Left colon (tissue), 2 donors: ENCODE data around the gene ARL8B. TPM values are rescaled to one million over a fixed set of nuclear protein-coding genes. Genes with fewer than 3 reads are reported as not detected.

ENCODE experiments used
- ATAC-seq: fragments of 200-7000 bp; cut with Tn5 transposase; one replicate; pipeline ENCODE4 v1.9.1; 2020; ENCODE audit warnings: mild to moderate bottlenecking, moderate library complexity
- DNase-seq, 2 donors: peaks; one replicate each; pipeline ENCODE4 v3.0.0-alpha.2; 2020
- intact Hi-C, 2 donors: fragments of 100-400 bp; cut with DNase I in 1 of 2; cut with micrococcal nuclease in 1 of 2; formaldehyde crosslinking; loops; one replicate each; pipeline versions ENCODE4 v1.11.2 to v1.14.0; 2022; cut with DNase I, micrococcal nuclease
- total RNA-seq, 2 donors: library from RNA; stranded (reverse); fragmentation: NEBNext Ultra II Directional; extraction: Animal tissue kit (Norgen Biotek cat#: 25700); gene quantifications; one replicate each; pipeline ENCODE4 v1.2.1, GENCODE V29; 2021
- donor health status: DM: no; HTN: no; CAD: no.
- donor health status: DM: yes; HTN: yes; CAD: no.

Gene ARL8B
- total RNA-seq, 2 donors from 2014 or later, result 41.0 to 51.8 TPM

- no peak for DNase-seq
- intact Hi-C loops, result no loop called here
- ATAC-seq, result no peak
Measured at GRCh38 chr3:5194801-5195509, 72.9 kb downstream of the ARL8B start.

GRCh38 chr3:5195605-5196004, 73.5 kb downstream of the ARL8B start:
- ATAC-seq (no peak), DNase-seq (no peak)
- intact Hi-C loops, result no loop called here

GRCh38 chr3:5197022-5197421, 74.9 kb downstream of the ARL8B start:
- ATAC-seq (no peak), DNase-seq (no peak)
- intact Hi-C loops, result no loop called here

GRCh38 chr3:5197470-5198312, 75.6 kb downstream of the ARL8B start:
- ATAC-seq, result no peak
- no peak for DNase-seq
- intact Hi-C loops, result no loop called here

GRCh38 chr3:5198313-5198677, 76.2 kb downstream of the ARL8B start:
- DNase-seq (no peak), ATAC-seq (no peak)
- intact Hi-C loops, result no loop called here

- ATAC-seq (no peak), DNase-seq (no peak)
- intact Hi-C loops, result no loop called here
Measured at GRCh38 chr3:5198986-5199731, 77.1 kb downstream of the ARL8B start.

GRCh38 chr3:5201536-5201935, 79.4 kb downstream of the ARL8B start:
- DNase-seq (no peak), ATAC-seq (no peak)
- intact Hi-C loops, result no loop called here

GRCh38 chr3:5202222-5202621, 80.1 kb downstream of the ARL8B start:
- DNase-seq (no peak), ATAC-seq (no peak)
- intact Hi-C loops, result no loop called here

GRCh38 chr3:5205165-5205941, 83.3 kb downstream of the ARL8B start:
- intact Hi-C loops, result no loop called here
- DNase-seq, result no peak
- ATAC-seq, result no peak

GRCh38 chr3:5210926-5211325, 88.8 kb downstream of the ARL8B start:
- DNase-seq (no peak), ATAC-seq (peak; percentile 87)
- intact Hi-C loops, result no loop called here

GRCh38 chr3:5212628-5213573, 90.8 kb downstream of the ARL8B start:
- ATAC-seq (no peak), DNase-seq (no peak)
- intact Hi-C loops, result no loop called here

GRCh38 chr3:5213574-5213966, 91.5 kb downstream of the ARL8B start:
- no peak for DNase-seq
- intact Hi-C loops, result no loop called here
- ATAC-seq, result no peak

GRCh38 chr3:5214352-5214751, 92.3 kb downstream of the ARL8B start:
- no peak for DNase-seq
- ATAC-seq, result no peak
- intact Hi-C loops, result no loop called here

- peak; percentile 23 for ATAC-seq
- no peak for DNase-seq
- intact Hi-C loops, result no loop called here
Measured at GRCh38 chr3:5217824-5218595, 95.9 kb downstream of the ARL8B start.

- DNase-seq (no peak), ATAC-seq (no peak)
- intact Hi-C loops, result no loop called here
Measured at GRCh38 chr3:5218815-5219214, 96.7 kb downstream of the ARL8B start.

- intact Hi-C loops, result no loop called here
- DNase-seq (no peak), ATAC-seq (no peak)
Measured at GRCh38 chr3:5219216-5219615, 97.1 kb downstream of the ARL8B start.

GRCh38 chr3:5220193-5220592, 98.1 kb downstream of the ARL8B start:
- DNase-seq, result no peak
- intact Hi-C loops, result no loop called here
- ATAC-seq, result no peak
